Thoracic aorta (tissue), 2 donors: ENCODE results near the gene ZNF407. TPM values are rescaled to one million over a fixed set of nuclear protein-coding genes. Genes with fewer than 3 reads are reported as not detected.

Experiments
- ATAC-seq: fragments of 150-250 bp; one replicate; pipeline ENCODE4 v1.8.0; 2017; ENCODE audit warnings: low read depth; ENCODE audit not compliant: insufficient number of reproducible peaks, low FRiP score
- DNase-seq: peaks from one replicate; pipeline ENCODE4 v3.0.0-alpha.2; 2020; ENCODE audit warnings: low spot score
- H3K27ac ChIP-seq, 2 donors: fragments of 200-600 bp; sonication (generic); 1 replicate in 1 of 2; 2 replicates in 1 of 2; pipeline ENCODE4 v1.5.1; 2016; ENCODE audit warnings: mild to moderate bottlenecking in 2 of 2, moderate library complexity in 2 of 2
- H3K27me3 ChIP-seq: fragments of 200-600 bp; sonication (generic); replicated peaks from 2 replicates; pipeline ENCODE4 v1.6.0; 2016; ENCODE audit warnings: mild to moderate bottlenecking; ENCODE audit not compliant: insufficient read depth
- H3K36me3 ChIP-seq: fragments of 200-600 bp; sonication (generic); one replicate; pipeline ENCODE4 v1.5.1; 2016
- H3K4me1 ChIP-seq, 2 donors: fragments of 200-600 bp; sonication (generic); 1 replicate in 1 of 2; 2 replicates in 1 of 2; pipeline versions ENCODE4 v1.5.1 to v1.6.0; 2016; ENCODE audit warnings: low read depth in 2 of 2, mild to moderate bottlenecking in 1 of 2; ENCODE audit not compliant: control insufficient read depth in 1 of 2
- H3K4me3 ChIP-seq: fragments of 200-600 bp; sonication (generic); 2 replicates; pipeline ENCODE4 v1.5.1; 2016; ENCODE audit warnings: mild to moderate bottlenecking
- H3K9me3 ChIP-seq: fragments of 200-600 bp; sonication (generic); 2 replicates; pipeline ENCODE4 v1.5.1; 2016
- CTCF ChIP-seq: fragments of 200-600 bp; sonication (generic); IDR thresholded peaks from one replicate; pipeline ENCODE4 v1.5.1; 2019; ENCODE audit warnings: antibody characterized with exemption
- total RNA-seq, 2 donors: library from RNA; depleted of rRNA; stranded (reverse); fragments of >200 nt; gene quantifications; one replicate each; pipeline versions ENCODE4 v1.1.0 to v1.2.3, GENCODE V29; 2016

Gene ZNF407
- total RNA-seq, 2 donors from 2014 or later: 18.7 to 26.7 TPM

- Histone ChIP-seq H3K27ac (no peak overlapping the region), H3K9me3 (no peaks in the 10 kb centered on the region), H3K36me3 (no peaks in the 10 kb centered on the region), H3K27me3 (no peaks in the 10 kb centered on the region), H3K4me1 (no peaks in the 10 kb centered on the region), H3K4me3 (no peak overlapping the region)
- ATAC-seq (no peak), DNase-seq (no peak)
- no peak for TF ChIP-seq CTCF
These were observed 304.4 kb downstream of the ZNF407 start for GRCh38 chr18:74902147-74902455.

GRCh38 chr18:74905247-74905646 lies 307.6 kb downstream of the ZNF407 start:
- ATAC-seq: no peak
- no peak overlapping the region for H3K27ac ChIP-seq
- no peaks in the 10 kb centered on the region for H3K4me1 ChIP-seq
- no peaks in the 10 kb centered on the region for H3K27me3 ChIP-seq
- H3K36me3 ChIP-seq: no peaks in the 10 kb centered on the region
- no peak for DNase-seq
- H3K4me3 ChIP-seq: no peak overlapping the region
- H3K9me3 ChIP-seq: no peaks in the 10 kb centered on the region
- TF ChIP-seq CTCF: no peak

- Histone ChIP-seq H3K27me3 (no peaks in the 10 kb centered on the region), H3K4me3 (no peak overlapping the region), H3K27ac (no peak overlapping the region), H3K4me1 (no peaks in the 10 kb centered on the region), H3K9me3 (no peaks in the 10 kb centered on the region), H3K36me3 (no peaks in the 10 kb centered on the region)
- ATAC-seq: no peak
- no peak for TF ChIP-seq CTCF
- no peak for DNase-seq
These were observed 308.5 kb downstream of the ZNF407 start for GRCh38 chr18:74906184-74906583.

- Histone ChIP-seq H3K4me3 (no peak overlapping the region), H3K36me3 (no peaks in the 10 kb centered on the region)
These were observed 316.5 kb downstream of the ZNF407 start for GRCh38 chr18:74914052-74914591.

GRCh38 chr18:74914648-74915047 lies 317.0 kb downstream of the ZNF407 start:
- Histone ChIP-seq H3K27ac (no peak overlapping the region), H3K4me3 (no peak overlapping the region), H3K9me3 (no peaks in the 10 kb centered on the region), H3K27me3 (no peaks in the 10 kb centered on the region), H3K36me3 (no peaks in the 10 kb centered on the region), H3K4me1 (no peaks in the 10 kb centered on the region)
- no peak for DNase-seq
- no peak for ATAC-seq
- TF ChIP-seq CTCF: no peak

More at GRCh38 chr18:74914052-74914591, 316.5 kb downstream of the ZNF407 start:
- Histone ChIP-seq H3K27ac (no peak overlapping the region), H3K9me3 (no peaks in the 10 kb centered on the region), H3K4me1 (no peaks in the 10 kb centered on the region), H3K27me3 (no peaks in the 10 kb centered on the region)
- ATAC-seq (no peak), DNase-seq (no peak)
- TF ChIP-seq CTCF: no peak
